Middle frontal gyrus (tissue), 1 donor: ENCODE measurements around the gene AP5Z1.
"Not testable (repeated sequence)": the region's sequence is repeated elsewhere in the genome, so short reads cannot be mapped to it uniquely, and the experiment has no call there.

Experiments
- DNase-seq: peaks from one replicate; pipeline ENCODE4 v3.0.0-alpha.2; 2015; ENCODE audit warnings: low spot score; ENCODE audit errors: extremely low spot score

AP5Z1 gene

DNA sequence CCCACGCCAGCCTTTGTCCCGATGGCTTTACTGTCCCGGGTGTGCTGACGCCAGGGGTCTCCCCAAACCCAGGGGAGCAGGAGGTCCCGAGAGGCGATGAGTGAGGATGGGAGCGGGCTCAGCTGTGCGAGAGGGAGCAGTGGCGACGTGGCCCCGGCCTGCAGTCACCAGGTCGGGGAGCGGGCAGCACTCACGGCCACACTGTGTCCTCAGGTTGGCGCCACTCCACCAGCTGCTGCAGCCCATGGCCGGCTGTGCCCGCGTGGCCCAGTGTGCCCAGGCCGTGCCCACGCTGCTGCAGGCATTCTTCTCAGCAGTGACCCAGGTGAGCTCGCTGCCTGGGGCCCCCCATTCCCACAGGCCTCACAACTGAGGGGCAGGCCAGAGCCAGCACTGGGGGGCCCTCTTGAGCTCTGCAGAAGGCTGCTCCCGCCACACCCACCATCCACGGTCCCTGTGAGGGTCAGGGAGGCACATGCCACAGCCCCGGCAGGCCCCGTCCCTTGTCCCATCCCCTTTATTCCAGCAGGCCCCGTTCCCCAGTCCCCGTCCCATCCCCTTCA, 13.3 kb downstream of the AP5Z1 start:
- no peak for DNase-seq

- no peak for DNase-seq
These were observed 14.0 kb downstream of the AP5Z1 start for GRCh38 chr7:4789194-4790077.

- DNase-seq, result no peak
These were observed 14.6 kb downstream of the AP5Z1 start for GRCh38 chr7:4790078-4790465.

DNA sequence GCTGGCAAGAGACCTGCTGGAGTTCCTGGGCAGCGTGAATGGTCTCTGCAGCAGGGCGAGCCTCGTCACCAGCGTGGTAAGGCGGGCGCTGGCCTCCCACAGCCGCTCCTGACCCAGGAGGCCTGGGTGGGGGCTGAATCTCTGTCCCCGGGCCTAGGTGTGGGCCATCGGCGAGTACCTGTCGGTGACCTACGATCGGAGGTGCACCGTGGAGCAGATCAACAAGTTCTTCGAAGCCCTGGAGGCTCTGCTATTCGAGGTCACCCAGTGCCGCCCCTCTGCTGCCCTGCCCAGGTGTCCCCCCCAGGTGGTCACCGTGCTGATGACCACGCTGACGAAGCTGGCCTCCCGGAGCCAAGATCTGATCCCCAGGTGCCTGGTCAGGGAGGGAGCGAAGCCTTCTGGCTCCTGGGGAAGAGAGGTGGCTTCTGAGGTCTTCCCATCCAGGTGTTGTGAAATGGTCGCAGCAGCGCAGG, 15.1 kb downstream of the AP5Z1 start:
- DNase-seq, result no peak

- DNase-seq, result no peak
These were observed 15.8 kb downstream of the AP5Z1 start for GRCh38 chr7:4791101-4791737.

DNA sequence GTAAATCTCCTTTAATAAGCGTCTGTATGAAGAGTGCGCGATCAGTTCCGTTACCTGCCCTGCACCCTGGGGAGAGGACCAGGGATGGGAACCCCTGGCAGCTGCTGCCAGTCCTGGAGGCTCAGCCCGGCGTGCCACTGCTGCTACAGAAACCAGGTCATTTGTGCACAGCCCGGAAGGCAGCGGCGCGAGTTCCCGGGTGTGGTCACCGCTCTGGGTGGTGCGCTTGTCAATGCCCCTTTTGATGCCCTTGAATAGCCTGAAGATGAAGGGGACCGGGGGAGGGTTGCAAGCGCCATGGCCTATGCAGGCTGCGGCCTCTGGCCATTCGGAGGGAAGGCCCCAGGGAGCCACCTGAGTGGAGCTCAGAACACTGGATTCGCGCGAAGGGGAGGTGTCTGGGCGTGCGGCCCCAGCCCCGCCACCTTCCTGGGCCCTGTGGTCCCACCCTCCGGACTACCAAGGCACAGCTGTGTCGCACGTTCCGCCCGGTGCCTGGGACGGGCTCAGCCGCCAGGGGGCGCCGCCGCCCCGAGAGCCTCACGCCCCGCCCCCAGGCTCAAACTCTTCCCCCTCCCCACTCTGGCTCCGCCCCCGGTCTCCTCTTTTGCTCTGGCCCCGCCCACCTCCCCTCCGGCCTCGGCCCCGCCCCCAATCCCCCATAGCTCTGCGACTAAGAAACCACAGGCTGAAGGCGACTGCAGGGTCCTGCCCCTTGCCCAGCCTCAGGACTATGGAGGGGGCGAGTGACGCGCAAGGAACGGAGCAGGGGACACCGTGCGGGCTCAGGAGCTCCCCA, 16.5 kb downstream of the AP5Z1 start:
- peak; percentile 38 for DNase-seq

DNA sequence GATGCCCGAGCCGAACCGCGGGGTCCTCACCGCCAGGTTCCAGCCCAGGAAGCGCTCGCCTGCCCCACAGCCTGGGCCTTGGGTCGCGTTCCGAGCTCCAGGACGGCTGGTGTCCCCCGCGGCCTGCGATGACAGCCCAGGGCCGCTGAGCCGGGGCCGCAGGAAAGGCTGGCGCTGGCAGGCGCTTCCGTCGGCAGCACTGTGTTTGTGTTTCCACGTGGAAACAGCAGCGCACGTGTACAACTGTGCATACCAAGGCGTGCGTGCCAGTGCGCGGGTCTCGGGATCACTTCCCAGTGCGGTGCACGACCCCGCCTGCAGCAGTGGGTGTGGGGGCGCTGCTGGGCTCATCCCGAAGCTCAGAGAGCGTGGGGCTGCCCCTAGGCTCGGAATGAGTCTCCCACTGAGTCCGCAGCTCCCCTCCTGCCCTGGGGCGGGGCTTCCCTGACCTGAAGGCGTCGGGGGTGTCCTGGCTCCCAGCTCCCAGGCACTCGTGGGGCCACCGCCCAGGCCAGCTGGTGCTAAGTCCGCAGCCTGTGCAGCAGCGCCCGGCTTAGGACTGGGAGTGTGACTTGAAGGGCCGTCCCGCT, 17.2 kb downstream of the AP5Z1 start:
- DNase-seq, result no peak

DNA sequence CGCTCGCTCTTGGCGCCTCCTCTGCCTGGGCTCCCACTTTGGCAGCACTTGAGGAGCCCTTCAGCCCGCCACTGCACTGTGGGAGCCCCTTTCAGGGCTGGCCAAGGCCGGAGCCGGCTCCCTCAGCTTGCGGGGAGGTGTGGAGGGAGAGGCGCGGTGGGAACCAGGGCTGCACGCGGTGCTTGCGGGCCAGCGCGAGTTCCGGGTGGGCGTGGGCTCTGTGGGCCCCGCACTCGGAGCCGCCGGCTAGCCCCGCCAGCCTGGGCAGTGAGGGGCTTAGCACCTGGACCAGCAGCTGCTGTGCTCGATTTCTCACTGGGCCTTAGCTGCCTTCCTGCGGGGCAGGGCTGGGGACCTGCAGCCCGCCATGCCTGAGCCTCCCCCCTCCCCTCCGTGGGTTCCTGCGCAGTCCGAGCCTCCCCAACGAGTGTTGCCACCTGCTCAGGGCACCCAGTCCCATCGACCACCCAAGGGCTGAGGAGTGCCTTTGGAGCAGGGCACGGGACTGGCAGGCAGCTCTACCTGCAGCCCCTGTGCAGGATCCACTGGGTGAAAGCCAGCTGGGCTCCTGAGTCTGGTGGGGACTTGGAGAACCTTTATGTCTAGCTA, 18.1 kb downstream of the AP5Z1 start:
- DNase-seq, result not testable (repeated sequence)

GRCh38 chr7:4794171-4794570, 18.7 kb downstream of the AP5Z1 start:
- DNase-seq, result not testable (repeated sequence)

GRCh38 chr7:4794591-4795350, 19.3 kb downstream of the AP5Z1 start:
- no peak for DNase-seq

- no peak for DNase-seq
These were observed 21.0 kb downstream of the AP5Z1 start for GRCh38 chr7:4796453-4796852.

DNA sequence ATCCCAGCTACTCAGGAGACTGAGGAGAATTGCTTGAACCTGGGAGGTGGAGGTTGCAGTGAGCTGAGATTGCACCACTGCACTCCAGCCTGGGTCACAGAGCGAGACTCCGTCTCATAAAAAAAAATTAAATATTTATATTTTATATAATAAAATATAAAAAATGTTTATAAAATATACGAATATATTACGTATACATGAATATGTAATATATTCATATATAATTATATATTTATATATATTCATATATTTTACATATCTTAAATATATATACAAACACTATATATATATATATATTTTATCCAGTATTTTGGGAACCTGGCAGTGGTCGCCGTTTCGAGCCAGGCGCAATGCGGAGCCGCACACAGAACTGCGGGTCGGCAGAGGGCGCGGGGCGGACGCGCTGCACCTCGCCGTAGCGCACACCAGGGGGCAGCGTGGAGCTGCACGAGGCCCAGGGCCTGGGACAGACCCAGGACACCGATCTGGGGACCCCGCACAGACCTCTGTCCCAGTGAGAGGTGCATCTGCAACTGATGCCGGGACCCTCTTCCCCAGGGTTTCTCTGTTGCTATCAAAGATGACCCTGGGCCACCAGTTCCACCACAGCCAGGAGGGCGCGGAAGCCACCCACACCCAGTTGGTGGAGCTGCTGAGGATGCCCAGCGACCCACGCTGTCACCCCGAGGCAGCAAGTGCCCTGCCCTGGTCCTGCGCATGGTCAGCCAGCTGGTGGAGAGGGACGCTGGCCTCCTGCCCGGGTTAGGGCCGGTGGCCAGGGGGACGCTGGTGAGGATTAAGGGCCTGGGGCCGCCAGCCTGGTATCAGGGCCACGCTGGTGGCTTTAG, 22.7 kb downstream of the AP5Z1 start:
- DNase-seq, result no peak

GRCh38 chr7:4798706-4799235, 23.3 kb downstream of the AP5Z1 start:
- DNase-seq, result no peak

DNA sequence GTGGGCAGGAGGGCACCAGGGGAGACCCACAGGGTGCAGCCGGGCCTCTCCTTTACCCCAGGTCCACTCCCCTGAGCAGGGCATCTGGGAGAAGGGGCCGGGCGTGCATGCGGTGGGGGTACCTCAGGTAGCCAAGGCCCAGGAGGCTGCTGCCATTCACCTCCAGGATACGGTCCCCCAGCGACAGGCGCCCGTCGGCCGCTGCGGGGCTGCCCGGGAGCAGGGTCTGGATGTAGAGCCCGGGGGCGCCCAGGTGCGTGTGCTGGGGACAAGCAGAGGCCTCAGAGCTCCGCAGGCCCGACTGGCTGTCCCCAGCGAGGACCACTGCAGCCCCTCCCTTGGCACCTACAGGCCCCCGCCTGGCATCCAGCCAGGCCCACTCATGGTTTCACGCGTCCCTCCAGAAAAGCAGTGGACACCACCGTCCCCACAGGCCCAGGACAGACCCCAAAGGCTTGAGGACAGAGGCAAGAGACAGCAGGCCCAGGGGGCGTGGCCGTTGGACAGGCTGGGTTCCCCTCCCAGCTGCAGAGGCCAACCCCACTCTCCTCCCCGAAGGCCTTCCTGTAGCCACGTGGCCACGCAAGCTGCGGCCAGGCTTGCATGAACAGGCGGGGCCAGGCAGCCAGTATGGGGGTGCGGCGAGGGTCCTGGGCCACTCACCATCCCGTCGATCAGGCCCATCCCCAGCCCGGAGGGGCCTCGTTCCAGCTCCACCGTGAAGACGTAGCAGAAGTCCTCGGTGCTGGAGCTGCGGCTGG, 24.3 kb downstream of the AP5Z1 start:
- DNase-seq, result no peak

DNA sequence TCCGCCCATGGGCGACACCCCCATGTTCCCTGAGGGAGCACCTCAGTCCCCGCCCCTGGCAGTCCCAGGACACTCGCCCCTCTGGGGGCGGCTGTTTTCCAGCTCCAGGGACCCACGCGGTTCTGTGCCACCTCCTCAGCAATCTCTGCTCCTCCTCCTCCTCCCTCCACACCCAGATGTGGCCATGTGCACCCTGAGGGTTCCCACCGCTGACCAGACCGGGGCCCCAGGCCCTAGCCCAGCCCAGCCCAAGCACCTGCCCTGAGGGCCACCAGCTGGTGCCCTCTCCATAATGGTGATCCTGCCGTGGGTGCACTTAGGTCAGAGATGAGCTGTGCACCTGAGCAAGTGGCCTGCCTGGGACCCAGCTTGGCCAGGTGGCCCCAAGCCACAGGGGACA, 25.1 kb downstream of the AP5Z1 start:
- DNase-seq, result no peak

GRCh38 chr7:4800926-4801838, 25.8 kb downstream of the AP5Z1 start:
- no peak for DNase-seq

- DNase-seq, result no peak
These were observed 26.4 kb downstream of the AP5Z1 start for GRCh38 chr7:4801839-4802231.
